Measurements from ENCODE around the gene ADGRG1.

ADGRG1 gene

GRCh38 chr16:57682809-57683635 lies 54.6 kb downstream of the ADGRG1 start:
- no peak overlapping the region for H3K4me3 ChIP-seq (ENCODE audit: low read length)
- no peak for DNase-seq (ENCODE audit: low read depth)
- TF ChIP-seq, protein P1, sequence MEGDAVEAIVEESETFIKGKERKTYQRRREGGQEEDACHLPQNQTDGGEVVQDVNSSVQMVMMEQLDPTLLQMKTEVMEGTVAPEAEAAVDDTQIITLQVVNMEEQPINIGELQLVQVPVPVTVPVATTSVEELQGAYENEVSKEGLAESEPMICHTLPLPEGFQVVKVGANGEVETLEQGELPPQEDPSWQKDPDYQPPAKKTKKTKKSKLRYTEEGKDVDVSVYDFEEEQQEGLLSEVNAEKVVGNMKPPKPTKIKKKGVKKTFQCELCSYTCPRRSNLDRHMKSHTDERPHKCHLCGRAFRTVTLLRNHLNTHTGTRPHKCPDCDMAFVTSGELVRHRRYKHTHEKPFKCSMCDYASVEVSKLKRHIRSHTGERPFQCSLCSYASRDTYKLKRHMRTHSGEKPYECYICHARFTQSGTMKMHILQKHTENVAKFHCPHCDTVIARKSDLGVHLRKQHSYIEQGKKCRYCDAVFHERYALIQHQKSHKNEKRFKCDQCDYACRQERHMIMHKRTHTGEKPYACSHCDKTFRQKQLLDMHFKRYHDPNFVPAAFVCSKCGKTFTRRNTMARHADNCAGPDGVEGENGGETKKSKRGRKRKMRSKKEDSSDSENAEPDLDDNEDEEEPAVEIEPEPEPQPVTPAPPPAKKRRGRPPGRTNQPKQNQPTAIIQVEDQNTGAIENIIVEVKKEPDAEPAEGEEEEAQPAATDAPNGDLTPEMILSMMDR (IDR thresholded peaks at IDR 0.05; ENCODE audit: insufficient read depth, low read depth, low read length, missing control alignments): no peak

DNA sequence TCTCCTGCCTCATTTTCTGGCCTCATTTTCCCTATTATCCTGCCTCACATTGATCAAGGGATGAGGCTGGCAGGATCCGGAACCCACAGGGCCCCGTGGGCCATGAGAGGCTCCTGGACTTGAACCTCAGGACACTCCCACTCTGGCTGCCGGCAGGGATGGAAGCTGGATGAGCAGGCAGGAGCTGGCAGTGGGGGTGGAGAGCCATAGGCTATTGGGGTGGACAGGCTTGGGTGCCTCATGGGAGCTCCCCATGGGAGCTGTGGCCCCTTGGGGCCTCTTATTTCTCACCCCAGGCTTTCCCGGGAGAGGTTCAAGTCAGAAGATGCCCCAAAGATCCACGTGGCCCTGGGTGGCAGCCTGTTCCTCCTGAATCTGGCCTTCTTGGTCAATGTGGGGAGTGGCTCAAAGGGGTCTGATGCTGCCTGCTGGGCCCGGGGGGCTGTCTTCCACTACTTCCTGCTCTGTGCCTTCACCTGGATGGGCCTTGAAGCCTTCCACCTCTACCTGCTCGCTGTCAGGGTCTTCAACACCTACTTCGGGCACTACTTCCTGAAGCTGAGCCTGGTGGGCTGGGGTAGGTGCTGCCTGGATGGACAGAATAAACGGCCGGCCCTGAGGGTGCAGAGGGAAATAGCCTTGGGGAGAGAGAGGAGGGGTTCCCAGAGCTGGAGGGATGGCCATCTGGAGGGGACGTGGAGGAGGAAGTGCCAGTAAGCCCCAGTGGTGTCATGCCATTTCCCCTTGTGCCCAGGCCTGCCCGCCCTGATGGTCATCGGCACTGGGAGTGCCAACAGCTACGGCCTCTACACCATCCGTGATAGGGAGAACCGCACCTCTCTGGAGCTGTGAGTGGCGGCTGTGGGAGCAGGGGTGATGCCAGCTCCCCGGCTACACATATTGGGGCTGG lies 55.5 kb downstream of the ADGRG1 start:
- no peak overlapping the region for H3K4me3 ChIP-seq (ENCODE audit: low read length)
- DNase-seq (ENCODE audit: low read depth): no peak
- TF ChIP-seq, protein P1 (IDR thresholded peaks at IDR 0.05; ENCODE audit: insufficient read depth, low read depth, low read length, missing control alignments): no peak

DNA sequence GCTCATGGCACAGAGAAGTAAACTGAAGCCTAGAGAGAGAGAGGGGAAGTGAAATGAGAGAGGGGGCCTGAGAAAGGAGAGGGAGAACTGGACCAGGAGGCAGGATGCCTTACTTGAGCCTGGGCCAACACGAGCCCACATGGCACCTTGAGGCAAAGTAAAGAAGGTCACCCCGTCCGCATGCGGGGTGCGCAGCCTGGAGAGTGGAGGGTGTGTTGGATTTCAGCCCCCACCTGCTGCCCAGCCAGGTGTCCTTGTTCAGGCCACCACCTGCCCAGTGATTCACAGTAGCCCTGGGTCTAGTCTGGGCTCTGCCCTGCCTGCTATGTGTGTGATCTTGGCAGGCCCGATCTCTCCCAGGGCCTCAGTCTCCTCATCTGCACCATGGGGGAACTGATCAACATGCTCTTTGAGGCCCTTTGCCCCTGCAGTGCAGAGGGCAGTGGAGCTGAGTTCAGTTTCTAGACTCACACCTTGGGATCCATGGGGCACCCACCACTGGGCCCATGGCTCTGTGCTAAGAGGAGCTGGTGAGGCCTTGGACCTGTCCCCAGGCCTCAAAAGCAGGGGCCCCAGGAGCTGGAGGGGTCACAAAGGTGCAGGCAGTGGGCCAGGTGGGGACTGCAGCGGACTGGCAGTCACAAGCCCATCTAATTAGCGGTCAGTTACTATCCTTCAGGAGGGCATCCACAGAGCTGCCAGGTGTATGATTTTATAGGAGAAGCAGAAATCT lies 56.4 kb downstream of the ADGRG1 start:
- H3K4me3 ChIP-seq (ENCODE audit: low read length): no peak overlapping the region
- TF ChIP-seq, protein P1 (IDR thresholded peaks at IDR 0.05; ENCODE audit: insufficient read depth, low read depth, low read length, missing control alignments): no peak
- DNase-seq (ENCODE audit: low read depth): no peak

DNA sequence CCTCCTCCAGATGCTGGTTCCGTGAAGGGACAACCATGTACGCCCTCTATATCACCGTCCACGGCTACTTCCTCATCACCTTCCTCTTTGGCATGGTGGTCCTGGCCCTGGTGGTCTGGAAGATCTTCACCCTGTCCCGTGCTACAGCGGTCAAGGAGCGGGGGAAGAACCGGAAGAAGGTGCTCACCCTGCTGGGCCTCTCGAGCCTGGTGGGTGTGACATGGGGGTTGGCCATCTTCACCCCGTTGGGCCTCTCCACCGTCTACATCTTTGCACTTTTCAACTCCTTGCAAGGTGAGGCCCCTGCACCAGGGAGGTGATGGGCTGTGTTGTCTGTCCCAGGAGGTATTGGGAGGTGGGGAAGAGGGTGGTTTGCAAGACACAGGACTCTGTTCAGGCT lies 57.2 kb downstream of the ADGRG1 start:
- DNase-seq (ENCODE audit: low read depth): no peak
- no peak overlapping the region for H3K4me3 ChIP-seq (ENCODE audit: low read length)
- TF ChIP-seq, protein P1 (IDR thresholded peaks at IDR 0.05; ENCODE audit: insufficient read depth, low read depth, low read length, missing control alignments): no peak

DNA sequence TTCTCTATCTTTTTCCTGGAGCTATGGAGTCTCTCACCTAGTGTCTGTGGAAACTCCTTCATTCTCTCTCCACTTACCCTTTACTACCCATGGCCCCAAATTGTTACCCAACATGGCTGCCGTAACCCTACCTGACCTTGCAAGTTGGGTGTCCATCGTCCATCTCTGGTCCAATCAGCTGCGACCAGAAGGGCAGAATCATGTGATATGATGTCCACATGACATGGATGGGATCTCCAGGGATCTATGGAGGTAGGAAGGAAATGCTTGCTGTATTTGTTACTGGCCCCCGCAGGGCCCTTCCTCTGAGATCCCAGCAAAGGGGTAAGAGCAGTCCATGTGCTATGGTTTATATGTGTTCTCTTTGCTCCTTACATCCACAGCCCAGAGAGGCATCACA lies 58.1 kb downstream of the ADGRG1 start:
- DNase-seq (ENCODE audit: low read depth): no peak
- H3K4me3 ChIP-seq (ENCODE audit: low read length): no peak overlapping the region
- TF ChIP-seq, protein P1 (IDR thresholded peaks at IDR 0.05; ENCODE audit: insufficient read depth, low read depth, low read length, missing control alignments): no peak

DNA sequence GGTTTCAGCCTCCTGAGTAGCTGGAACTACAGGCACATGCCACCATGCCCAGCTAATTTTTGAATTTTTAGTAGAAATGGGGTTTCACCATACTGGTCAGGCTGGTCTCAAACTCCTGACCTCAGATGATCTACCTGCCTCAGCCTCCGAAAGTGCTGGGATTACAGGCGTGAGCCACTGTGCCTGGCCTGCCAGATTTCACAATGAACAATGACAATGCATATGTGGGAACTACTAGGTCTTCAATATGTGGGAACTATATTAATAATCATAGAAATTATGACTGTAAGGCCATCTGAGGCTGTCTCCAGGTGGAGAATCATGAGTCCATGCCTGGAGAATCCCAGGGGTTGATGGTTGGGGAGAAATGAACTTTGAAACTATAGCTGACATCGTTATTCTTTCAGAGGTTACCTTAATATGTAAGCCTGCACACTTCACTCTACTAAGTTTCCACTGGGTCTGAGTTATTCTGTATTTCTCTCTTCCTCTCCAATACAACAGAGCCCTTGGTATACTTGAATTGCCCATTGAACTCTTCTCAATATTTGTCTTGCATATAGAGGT lies 59.0 kb downstream of the ADGRG1 start:
- H3K4me3 ChIP-seq (ENCODE audit: low read length): no peak overlapping the region
- DNase-seq (ENCODE audit: low read depth): no peak
- TF ChIP-seq, protein P1 (IDR thresholded peaks at IDR 0.05; ENCODE audit: insufficient read depth, low read depth, low read length, missing control alignments): no peak

Data from epithelial cell of esophagus (primary cell).